NCI-H146 (cell line): Measurements from ENCODE around the gene GSTM3.

Experiments used
- DNase-seq: peaks from one replicate; lab custom pipeline; 2025; lab: John Stamatoyannopoulos, UW

The GSTM3 gene

DNA sequence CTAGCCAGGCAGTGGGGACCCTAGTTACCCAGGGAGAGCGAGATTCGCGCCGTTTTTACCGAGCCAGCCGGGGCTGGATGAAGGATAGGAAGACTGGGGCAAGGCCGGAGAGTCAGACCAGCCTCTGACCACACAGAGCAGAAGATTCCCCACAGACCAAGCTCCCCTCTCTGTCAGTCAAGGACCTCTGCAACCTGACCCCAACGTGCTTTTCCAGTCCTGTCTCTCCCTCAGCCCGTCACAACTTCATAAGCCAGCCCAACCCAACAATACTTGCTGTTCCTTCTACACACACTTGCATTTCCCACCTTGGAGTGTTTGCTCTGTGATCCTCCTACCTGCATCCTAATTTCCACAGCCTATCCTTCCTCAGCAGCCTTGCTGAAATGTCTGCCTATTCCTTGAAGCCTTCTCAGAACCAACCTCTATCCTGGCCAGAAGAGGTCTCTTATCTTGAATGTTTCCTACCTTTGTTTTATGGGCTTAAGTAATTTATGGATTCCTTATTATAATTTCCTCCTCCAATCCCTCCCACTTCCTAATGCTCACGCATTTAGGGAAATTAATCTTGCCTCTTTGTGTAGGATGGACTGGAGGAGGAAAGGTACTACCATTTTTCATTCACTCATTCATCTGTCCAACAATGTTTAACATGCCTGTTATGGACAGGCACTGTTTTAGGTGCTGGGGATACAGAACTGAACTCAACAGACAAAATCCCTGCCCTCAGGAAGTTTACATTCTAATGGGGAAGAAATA, at the start of gene GSTM3:
Gene GSTM3, minus strand, starts transcription at position 424 of the 759 bp plus-strand sequence. CDS start 751 bp downstream, outside the sequence.
- DNase-seq, result no peak

- no peak for DNase-seq
Measured at GRCh38 chr1:109790329-109790728, 49.5 kb upstream of the GSTM3 start.

- DNase-seq, result no peak
Measured at GRCh38 chr1:109789551-109790180, 48.8 kb upstream of the GSTM3 start.

DNA sequence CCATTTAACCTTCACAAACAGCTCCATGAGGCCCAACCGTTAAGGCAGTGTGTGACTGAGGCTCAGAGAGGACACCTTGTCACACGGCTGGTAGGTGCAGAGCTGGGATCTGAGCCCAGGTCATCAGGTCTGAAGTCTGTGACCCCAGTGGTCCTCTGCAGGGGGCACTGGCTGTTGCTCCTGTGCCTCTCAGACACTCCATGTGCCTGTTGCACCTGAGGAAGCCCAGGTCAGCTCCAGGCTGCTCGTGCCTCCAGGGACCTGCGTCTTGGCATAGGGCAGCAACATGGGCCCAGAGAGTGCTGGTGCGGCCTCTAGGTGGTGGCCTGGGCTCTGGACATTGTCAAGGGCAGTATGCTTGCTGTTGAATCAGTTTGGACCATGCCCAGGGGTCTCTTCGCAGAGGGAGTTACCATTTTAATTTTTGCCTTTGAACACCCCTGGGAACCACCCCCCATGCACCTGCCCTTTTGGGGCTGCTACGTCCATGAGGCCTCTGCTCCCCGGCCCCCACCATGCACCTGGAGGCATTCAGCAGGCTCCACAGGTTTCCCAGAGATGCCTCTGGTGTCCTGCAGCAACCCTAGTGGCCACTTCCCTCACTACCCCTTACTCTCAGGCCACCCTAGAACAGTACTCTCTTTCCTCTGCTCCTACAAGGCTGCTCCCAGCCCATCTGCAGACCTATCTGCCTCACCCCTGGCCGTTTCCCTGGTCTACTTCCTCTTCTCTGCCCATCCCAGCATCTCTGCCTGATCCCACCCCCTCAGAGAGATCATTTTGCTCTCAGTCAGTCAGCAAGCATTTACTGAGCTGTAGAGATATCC, 48.1 kb upstream of the GSTM3 start:
- DNase-seq, result peak; percentile 78

- no peak for DNase-seq
Measured at GRCh38 chr1:109787845-109788601, 47.2 kb upstream of the GSTM3 start.

DNA sequence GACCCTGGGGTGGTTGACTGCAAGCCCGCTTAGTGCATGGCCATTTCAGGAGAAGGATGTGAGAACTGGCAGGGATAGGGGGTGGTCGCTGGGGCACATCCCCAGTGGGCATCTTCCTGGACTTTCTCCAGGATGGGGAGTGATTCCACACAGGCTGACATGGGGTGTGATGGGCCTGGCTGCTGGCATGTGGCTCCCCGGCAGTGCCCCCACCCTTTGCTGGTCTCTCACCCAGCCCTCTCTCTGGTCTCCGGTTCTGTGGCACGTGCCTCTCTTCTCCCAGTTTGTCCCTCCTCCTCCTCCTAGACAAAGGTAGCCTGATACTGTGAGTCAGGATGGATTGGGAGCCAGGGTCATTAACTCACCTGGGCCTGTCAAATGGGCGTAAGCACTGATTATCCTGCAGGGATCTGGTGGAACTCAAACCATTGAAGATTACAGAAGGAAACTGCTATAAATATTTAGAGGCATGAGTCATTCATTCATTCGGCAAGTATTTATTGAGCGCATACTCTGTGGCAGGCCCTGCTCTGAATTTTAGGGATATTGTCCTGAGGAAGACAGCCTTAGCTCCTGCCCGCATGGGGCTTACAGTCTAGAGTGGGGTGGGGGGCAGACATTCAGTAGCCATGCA, 46.5 kb upstream of the GSTM3 start:
- DNase-seq, result no peak

- no peak for DNase-seq
Measured at GRCh38 chr1:109786531-109787021, 45.7 kb upstream of the GSTM3 start.

DNA sequence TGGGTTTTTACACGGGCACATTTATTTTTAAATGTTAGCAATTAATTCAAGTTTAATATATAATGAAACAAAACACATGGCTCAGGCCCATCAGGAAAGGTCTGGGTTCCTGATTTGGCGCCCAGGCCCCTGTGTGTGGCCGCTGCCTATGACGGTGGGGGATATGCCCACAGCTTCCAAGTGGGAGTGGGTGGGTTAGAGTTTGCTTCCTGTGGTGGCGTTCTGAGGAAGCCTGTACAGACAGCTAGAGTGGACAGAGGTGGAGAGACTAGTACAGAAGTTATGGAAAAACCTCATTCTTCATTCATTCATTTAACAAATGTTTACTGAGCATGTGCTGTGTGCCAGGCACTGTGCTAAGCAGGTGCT, 45.3 kb upstream of the GSTM3 start:
- no peak for DNase-seq

DNA sequence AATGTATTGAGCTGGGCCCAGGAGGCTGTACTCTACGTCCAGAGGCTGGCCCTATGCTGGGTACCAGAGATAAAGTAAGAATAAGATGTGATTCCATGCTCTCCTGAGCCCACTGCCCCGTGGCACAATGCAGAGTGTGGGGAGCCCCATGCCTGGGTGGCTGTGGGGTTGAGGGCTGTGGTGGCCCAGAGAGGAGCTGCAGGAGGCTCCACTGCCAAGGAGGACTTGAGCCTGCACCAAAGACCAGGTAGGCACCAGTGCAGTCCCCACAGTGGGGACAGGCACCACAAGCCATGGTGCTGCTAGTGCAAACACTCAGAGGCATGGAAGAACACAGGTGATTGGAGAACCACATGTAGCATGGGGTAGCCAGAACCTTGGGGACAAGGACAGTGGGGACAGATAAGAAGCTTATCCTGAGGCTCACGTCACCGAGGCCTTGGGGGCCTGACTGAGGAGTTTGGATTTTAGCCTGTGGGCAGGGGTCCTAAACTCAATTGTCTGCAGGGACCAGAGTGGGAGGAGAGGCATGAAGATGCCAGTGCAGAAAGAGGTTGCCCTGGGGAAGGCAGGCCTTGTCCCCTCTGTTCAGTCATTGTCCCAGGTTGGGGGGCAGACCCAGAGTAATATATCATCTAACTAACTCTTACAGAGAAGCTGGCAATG, 44.7 kb upstream of the GSTM3 start:
- no peak for DNase-seq

DNA sequence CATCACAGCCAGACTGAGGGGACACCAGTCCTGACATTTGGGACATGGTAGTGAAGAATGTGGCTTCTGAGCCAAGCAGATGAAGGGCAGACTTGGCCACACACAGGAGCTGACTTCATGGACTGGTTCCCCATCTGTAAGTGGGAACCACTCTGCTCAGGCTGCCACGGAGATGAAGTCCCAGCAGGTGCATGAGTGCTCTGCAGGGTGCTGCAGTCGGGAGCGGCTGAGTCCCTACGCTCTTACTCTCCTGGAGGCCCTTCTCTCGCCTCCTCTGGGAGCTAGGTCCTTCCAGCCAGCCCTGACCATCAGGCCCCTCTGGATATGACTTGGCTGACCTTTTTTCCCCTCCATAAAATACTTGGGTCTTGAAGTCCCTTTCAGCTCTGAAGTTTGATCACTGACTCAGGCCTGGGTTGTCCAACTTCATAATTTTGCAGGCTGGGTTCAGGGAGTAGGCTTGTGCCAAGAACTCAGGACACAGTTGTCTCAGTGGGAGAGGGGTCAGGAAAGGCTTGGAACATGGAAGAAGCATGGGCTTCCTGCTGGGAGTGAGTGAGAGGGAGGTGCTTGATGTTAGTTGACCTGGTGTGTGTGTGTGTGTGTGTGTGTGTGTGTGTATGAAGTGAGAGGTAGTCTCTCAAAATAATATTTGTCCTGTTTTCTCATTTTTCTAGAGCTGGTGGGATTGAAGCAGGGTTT, 43.9 kb upstream of the GSTM3 start:
- DNase-seq, result peak; percentile 44

- no peak for DNase-seq
Measured at GRCh38 chr1:109783436-109783835, 42.6 kb upstream of the GSTM3 start.

GRCh38 chr1:109782927-109783326, 42.1 kb upstream of the GSTM3 start:
- DNase-seq, result no peak

GRCh38 chr1:109782514-109782913, 41.7 kb upstream of the GSTM3 start:
- DNase-seq, result peak; percentile 28

DNA sequence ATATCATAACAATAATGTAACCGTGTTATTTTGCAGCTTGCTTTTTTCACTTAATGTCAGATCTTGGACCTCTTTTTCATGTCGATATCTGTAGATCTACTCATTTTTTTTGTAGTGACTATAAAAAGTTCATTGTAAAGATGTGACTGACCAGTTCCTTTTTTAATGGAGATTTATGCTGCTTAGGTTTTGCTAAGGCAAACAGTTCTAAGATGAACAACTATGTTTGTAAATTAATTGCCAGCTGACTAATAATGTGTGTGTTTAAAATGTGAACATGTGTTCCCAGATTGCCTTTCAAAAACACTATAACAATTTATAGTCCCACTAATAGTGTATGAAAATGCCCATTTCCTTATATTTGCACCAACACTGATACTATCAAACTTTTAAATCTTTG, 41.0 kb upstream of the GSTM3 start:
- no peak for DNase-seq

DNA sequence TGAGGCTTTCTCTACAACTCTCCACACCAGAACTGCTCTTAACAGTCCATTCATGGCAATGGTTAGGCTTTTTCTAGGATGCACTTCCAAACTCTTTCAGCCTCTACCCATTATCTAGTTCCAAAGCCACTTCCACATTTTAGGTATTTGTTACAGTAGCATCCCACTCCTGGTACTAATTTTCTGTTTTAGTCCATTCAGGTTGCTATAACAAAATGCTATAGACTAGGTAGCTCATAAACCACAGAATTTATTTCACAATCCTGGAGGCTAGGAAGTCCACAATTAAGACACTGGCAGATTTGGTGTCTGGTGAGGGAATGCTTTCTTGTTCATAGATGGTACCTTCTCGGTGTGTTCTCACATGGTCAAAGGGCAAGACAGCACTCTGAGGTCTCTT, 40.1 kb upstream of the GSTM3 start:
- DNase-seq, result no peak

GRCh38 chr1:109777980-109778625, 37.3 kb upstream of the GSTM3 start:
- DNase-seq, result no peak

DNA sequence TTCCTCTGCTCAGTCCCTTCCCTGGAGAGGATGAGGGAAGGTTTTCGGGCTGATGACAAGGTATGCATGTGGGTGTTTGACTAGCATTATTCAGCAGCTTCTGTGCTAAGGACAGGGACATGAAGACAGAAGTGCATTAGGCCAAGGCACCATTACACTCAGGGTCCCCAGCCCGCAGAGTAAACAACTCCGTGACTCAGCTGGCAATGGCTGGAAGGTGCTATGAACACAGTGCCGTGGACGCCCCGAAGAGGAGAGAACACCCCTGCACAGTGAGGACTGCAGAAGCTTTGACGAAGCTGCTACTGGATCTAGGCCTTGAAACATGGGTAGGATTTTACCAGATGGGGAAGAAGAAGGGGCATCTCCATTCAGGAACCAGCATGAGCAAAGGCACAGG, 36.6 kb upstream of the GSTM3 start:
- no peak for DNase-seq

DNA sequence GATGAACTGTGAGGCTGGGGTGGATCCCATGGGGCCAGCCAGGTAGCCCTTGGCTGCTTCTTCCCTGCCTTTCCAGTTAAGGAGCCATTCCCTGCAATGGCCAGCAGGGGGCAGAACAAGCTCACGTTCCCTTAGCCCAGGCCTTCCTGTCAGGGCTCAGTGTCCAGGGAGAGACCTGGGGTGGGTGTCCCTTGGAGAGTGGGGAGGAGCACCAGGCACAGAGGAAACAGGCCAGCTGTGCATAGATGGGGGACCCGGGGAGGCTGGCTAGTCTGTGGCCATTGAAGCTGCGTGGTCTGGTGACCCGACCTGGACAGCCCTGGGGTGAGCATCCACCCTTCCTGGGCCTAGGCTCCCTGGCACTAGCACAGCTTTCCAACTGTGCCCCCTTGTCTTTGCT, 36.1 kb upstream of the GSTM3 start:
- peak; percentile 78 for DNase-seq

- DNase-seq, result no peak
Measured at GRCh38 chr1:109776206-109776835, 35.5 kb upstream of the GSTM3 start.
